Stomach (tissue), 4 donors: ENCODE data around the gene KBTBD12.

Experiments
- CTCF ChIP-seq, 7 experiments: fragments of 450-650 bp in 4 of 7; fragments of 200-600 bp in 3 of 7; sonication (generic) in 3 of 7; IDR thresholded peaks; one replicate each; pipeline ENCODE4 v1.5.1; 2016 to 2019; ENCODE audit warnings: antibody characterized with exemption in 7 of 7, control low read depth in 2 of 7, mild to moderate bottlenecking in 1 of 7
- EP300 ChIP-seq: sonication (generic); formaldehyde crosslinking; IDR thresholded peaks from one replicate; pipeline ENCODE4 v1.6.1; 2017; ENCODE audit warnings: antibody characterized with exemption
- POLR2AphosphoS5 ChIP-seq, 3 donors: sonication (generic); formaldehyde crosslinking; IDR thresholded peaks; one replicate each; pipeline ENCODE4 v1.6.1; 2016; ENCODE audit warnings: antibody characterized with exemption in 3 of 3

DNA sequence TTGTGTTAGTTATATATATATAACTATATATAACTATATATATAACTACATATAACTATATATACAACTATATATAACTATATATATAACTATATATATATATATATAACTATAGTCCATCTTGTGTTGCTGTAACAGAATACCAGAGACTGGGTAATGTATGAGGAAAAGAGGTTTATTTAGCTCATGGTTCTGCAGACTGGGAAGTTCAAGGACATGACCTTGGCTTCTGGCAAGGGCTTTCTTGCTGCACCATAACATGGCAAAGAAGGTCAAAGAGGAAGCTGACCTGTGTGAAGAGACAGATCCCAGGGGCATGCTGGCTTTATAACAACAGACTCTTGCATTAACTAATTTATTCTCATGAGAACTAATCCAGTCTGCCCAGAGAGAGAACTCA lies 27.6 kb downstream of the KBTBD12 start:
- TF ChIP-seq CTCF (IDR thresholded peaks at IDR 0.05) (no peak), POLR2AphosphoS5 (IDR thresholded peaks at IDR 0.05) (no peak), EP300 (no peak)
